Skin epidermis (tissue), 12 donors: Measurements from ENCODE around the gene AKAP10.
A peak's percentile ranks its signal among the peaks of the same experiment; 100 is the strongest.
"Not testable (repeated sequence)": the region's sequence is repeated elsewhere in the genome, so short reads cannot be mapped to it uniquely, and the experiment has no call there.

Source experiments
- H3K27ac ChIP-seq, 21 experiments: fragments of 200-600 bp; sonication (generic) in 11 of 21; one replicate each; pipeline ENCODE4 v1.5.0; 2020; ENCODE audit warnings: mild to moderate bottlenecking in 3 of 21, inconsistent platforms in 2 of 21, moderate library complexity in 2 of 21
- H3K4me3 ChIP-seq, 7 experiments: fragments of 200-600 bp; sonication (generic) in 2 of 7; one replicate each; pipeline ENCODE4 v1.5.0; 2020; ENCODE audit warnings: inconsistent platforms in 2 of 7, mild to moderate bottlenecking in 2 of 7, moderate library complexity in 1 of 7

The AKAP10 gene

DNA sequence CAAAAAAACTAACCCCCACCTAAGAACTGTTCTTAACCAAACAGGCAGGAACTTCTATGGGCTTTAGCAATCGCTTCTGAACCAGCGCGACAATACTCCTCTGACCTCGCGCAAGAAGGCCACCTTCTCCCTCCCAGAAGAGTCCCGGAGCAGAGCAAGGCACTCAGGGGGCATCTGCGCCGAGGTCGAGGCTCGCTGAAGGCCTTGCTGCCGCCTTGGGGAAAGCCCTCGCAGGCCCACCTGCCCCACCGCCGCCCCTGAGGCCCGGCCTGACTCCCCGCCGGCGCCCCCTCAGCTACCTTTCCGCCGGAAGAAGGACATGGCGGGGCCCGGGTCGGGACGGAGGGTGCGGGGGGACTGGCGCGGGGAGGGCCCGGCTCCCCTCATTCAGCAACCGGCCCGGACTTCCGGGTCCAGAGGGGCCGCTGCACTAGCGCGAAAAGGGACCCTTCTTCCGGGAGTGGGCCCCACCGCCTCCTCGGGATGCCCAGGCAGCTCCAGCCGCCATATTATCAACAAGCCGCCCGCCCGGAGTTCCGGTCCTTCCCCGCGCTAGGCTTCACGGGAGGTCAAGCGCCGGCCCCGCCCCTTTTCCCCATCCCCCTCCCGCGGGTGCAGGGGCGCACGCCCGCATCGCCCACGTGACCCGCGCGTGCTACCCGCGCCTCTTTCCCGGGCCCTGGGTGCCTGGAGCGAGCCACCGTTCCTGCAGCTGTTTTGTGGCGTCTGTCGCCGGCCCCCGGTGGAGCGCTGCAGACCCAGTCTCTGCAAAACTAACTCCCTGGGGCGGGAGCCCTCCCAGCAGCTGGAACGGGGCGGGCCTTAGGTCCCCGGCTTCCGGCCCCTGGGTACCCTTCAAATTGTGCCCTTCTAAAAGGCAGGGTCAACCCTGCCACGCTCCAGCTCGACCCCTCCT, at the start of gene AKAP10:
Gene AKAP10, minus strand, starts transcription at position 536 of the 916 bp plus-strand sequence. Its CDS starts 149 bp downstream, at position 387.
- peak within 1 kb of the TSS; percentile 70 to 96 (median 82) for H3K4me3 ChIP-seq
- peak within 1 kb of the TSS; percentile 76 to 98 (median 94) for H3K27ac ChIP-seq

GRCh38 chr17:20026960-20027359, 49.3 kb upstream of the AKAP10 start:
- no peak overlapping the region for H3K27ac ChIP-seq
- no peak overlapping the region for H3K4me3 ChIP-seq

DNA sequence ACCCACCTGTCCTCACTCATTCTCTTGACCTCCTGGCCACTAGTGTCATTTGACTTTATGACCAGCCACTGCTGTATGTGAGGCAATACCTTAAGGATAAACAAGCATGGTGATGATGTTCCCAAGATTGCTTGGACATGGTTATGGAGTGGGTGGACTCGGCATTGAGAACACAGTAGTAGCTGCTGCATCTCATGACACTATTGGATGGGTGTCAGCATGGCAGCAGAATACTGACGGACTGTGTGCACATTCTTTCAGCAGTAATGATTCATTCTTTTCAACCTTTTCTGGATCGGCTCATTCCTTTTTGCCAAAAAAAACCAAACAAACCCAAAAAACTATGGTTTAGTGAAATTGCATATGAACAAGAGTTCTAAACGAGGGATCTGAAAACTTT, 45.1 kb upstream of the AKAP10 start:
- Histone ChIP-seq H3K4me3 (no peak overlapping the region), H3K27ac (no peak overlapping the region)

GRCh38 chr17:20016475-20016992, 38.9 kb upstream of the AKAP10 start:
- H3K4me3 ChIP-seq, H3K27ac ChIP-seq: not testable (repeated sequence)

DNA sequence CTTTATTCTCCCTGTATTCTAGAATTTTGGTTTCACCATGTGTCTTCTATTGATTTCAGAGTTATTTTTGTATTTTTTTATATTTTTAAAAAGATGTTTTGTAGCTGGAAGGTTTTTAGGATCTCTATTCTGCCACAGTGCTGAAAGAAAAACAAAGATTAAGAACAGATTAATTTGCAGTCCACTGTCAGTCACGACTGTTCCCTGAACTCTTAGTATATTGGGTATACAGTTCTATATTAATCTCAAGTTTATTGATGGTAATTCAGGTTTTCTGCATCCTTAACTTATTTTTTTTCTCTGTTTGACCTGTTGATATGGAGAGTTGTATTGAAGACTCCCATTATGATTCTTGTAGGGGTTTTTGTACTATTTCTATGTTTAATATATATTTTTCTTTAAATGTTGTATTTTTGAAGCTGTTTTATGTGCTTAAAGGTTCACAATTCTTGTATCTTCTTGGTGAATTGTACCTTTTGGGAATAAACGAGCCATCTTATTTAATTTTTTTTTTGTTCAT, 34.4 kb upstream of the AKAP10 start:
- Histone ChIP-seq H3K4me3 (no peak overlapping the region), H3K27ac (no peak overlapping the region)

- Histone ChIP-seq H3K4me3 (no peak overlapping the region), H3K27ac (no peak overlapping the region)
These were observed 33.3 kb upstream of the AKAP10 start for GRCh38 chr17:20010936-20011335.

GRCh38 chr17:20010099-20010863, 32.7 kb upstream of the AKAP10 start:
- Histone ChIP-seq H3K4me3 (peak overlapping the region; percentile 43 to 61 (median 53)), H3K27ac (peak overlapping the region in 4 of 21 experiments; percentile 17 to 82 (median 57))

DNA sequence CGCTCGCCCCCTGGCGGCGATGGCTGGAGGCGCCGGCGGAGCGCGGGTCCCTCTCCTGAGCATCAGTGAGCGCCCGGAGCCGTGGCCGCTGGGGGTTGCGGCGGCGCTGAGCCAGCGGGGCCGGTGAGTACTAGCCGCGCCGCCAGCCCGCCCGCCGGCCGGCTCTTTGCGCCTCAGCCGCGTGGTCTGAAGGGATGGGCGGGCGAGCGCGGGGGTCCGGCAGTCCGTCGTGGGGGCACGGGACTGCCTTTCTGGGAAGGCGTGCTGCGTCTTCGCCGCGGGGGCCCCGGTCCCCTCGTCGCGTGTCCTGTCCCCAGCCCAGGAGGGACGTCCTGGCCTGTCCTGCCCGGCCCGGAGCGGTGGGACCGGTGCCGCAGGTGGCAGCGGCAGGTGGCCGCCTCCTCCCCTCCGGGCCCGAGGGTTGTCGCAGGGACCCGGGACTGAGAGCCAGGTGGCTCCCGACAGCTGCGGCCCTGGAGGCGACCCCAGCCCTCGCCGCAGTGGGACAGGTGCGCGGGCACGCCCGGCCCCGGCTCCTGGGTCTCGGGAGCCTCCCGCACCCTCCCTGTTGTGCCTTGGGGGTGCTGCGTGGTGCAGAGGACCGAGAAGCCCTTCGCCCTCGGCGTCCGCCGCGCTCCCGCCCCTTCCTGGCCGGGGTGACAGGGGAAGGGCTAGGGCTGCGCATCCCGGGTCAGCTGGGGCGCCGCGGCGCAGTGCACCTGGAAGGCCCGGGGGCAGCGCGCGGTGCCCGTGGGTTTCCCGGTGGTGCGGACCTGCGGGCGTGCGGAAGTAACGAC, 31.9 kb upstream of the AKAP10 start, which contains the start of gene SPECC1:
Gene SPECC1, plus strand, starts transcription at position 58 of the 797 bp plus-strand sequence. CDS start 87,293 bp downstream, outside the sequence.
- Histone ChIP-seq H3K4me3 (peak within 1 kb of the TSS; percentile 43 to 61 (median 53)), H3K27ac (peak within 1 kb of the TSS in 14 of 21 experiments; percentile 5 to 82 (median 30))

GRCh38 chr17:20009052-20009301, 31.3 kb upstream of the AKAP10 start:
- Histone ChIP-seq H3K27ac (peak overlapping the region in 7 of 21 experiments; percentile 7 to 77 (median 49)), H3K4me3 (peak overlapping the region; percentile 43 to 61 (median 53))

- H3K4me3 ChIP-seq: peak overlapping the region; percentile 43 to 61 (median 53)
- H3K27ac ChIP-seq: peak overlapping the region in 7 of 21 experiments; percentile 7 to 77 (median 49)
These were observed 30.8 kb upstream of the AKAP10 start for GRCh38 chr17:20008242-20009051.

- Histone ChIP-seq H3K4me3 (no peak overlapping the region), H3K27ac (no peak overlapping the region)
These were observed 18.9 kb upstream of the AKAP10 start for GRCh38 chr17:19996502-19996901.

DNA sequence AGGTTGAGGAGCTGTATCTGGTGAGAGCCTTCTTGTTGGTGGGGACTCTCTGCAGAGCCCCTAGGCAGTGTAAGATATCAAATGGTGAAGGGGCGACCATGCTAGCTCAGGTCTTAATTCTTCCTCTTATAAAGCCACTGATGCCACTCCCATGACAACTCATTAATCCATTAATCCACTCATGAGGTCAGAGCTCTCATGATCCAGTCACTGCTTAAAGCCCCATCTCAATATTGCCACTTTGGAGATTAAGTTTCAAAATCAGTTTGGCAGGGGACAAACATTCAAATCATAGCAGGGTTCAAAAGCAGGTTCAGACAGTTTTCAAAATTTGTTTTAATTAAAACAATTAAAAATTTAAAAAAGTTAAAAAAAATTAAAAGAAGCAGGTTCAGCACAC, 18.5 kb upstream of the AKAP10 start:
- Histone ChIP-seq H3K27ac (no peak overlapping the region), H3K4me3 (no peak overlapping the region)

GRCh38 chr17:19992803-19993713, 15.4 kb upstream of the AKAP10 start:
- Histone ChIP-seq H3K4me3 (no peak overlapping the region), H3K27ac (no peak overlapping the region)

- Histone ChIP-seq H3K4me3 (no peak overlapping the region), H3K27ac (no peak overlapping the region)
These were observed 13.7 kb upstream of the AKAP10 start for GRCh38 chr17:19991252-19991885.

DNA sequence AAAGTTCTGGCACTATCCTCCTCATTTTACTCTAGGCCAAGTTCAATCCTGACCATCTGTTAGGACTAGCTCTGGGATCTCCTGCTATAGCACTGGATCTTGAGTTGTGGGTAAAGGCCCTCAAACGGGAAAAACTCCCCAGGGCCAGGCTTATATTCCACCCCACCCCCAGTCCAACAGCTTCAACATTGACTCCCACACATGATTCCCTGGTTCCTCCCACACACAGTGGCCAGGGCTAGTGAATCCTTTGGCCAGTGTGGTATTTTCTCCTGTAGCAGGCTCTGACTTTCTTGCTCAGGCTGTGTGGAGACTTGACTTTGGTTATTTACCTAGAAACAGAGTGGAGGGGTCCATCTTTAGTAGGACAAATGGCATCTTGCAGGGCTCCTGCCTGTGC, 10.3 kb upstream of the AKAP10 start:
- Histone ChIP-seq H3K4me3 (no peak overlapping the region), H3K27ac (no peak overlapping the region)

GRCh38 chr17:19986941-19987861, 9.6 kb upstream of the AKAP10 start:
- H3K4me3 ChIP-seq: no peak overlapping the region
- H3K27ac ChIP-seq: no peak overlapping the region
